H9 (cell line): Measurements from ENCODE around the gene RBM22. TPM values are rescaled to one million over a fixed set of nuclear protein-coding genes. Genes with fewer than 3 reads are reported as not detected.

Experiments
- DNase-seq: peaks from one replicate; pipeline ENCODE4 v3.0.0-alpha.2; 2017
- H2AFZ ChIP-seq: one replicate; pipeline ENCODE4 v1.6.1; 2013; ENCODE audit warnings: mild to moderate bottlenecking, low read length, control low read depth, moderate library complexity
- H2AK5ac ChIP-seq: 2 replicates; pipeline ENCODE4 v1.6.1; 2013; ENCODE audit warnings: low read length, control low read depth, mixed read lengths; ENCODE audit not compliant: insufficient read length
- H2BK120ac ChIP-seq: one replicate; pipeline ENCODE4 v1.6.1; 2013; ENCODE audit warnings: low read depth, mild to moderate bottlenecking, low read length, control low read depth, inconsistent platforms; ENCODE audit not compliant: poor library complexity, severe bottlenecking
- H2BK12ac ChIP-seq: 2 replicates; pipeline ENCODE4 v1.6.1; 2013; ENCODE audit warnings: low read length, control low read depth, mixed read lengths, low read depth; ENCODE audit not compliant: insufficient read length
- H2BK15ac ChIP-seq: 2 replicates; pipeline ENCODE4 v1.6.1; 2013; ENCODE audit warnings: low read depth, low read length, control low read depth
- H2BK20ac ChIP-seq: one replicate; pipeline ENCODE4 v1.6.1; 2013; ENCODE audit warnings: low read depth, mild to moderate bottlenecking, low read length, control low read depth, inconsistent platforms; ENCODE audit not compliant: poor library complexity, severe bottlenecking
- H2BK5ac ChIP-seq: 2 replicates; pipeline ENCODE4 v1.6.1; 2013; ENCODE audit warnings: low read length, control low read depth, mixed read lengths; ENCODE audit not compliant: insufficient read length
- H3K14ac ChIP-seq: 2 replicates; pipeline ENCODE4 v1.6.1; 2013; ENCODE audit warnings: low read length, control low read depth; ENCODE audit not compliant: insufficient read depth
- H3K18ac ChIP-seq: 2 replicates; pipeline ENCODE4 v1.6.1; 2013; ENCODE audit warnings: low read depth, mild to moderate bottlenecking, mixed read lengths, low read length, control low read depth; ENCODE audit not compliant: insufficient read length
- H3K23ac ChIP-seq: 2 replicates; pipeline ENCODE4 v1.6.1; 2013; ENCODE audit warnings: low read length, control low read depth, mixed read lengths, low read depth; ENCODE audit not compliant: insufficient read length
- H3K23me2 ChIP-seq: 2 replicates; pipeline ENCODE4 v1.6.1; 2013; ENCODE audit warnings: low read depth, mild to moderate bottlenecking, mixed read lengths, low read length, control low read depth; ENCODE audit not compliant: insufficient read length, poor library complexity, severe bottlenecking
- H3K27ac ChIP-seq: 2 replicates; pipeline ENCODE4 v1.5.1; 2013; ENCODE audit warnings: low read length, control low read depth, mixed read lengths, low read depth; ENCODE audit not compliant: insufficient read length
- H3K27me3 ChIP-seq: 2 replicates; pipeline ENCODE4 v1.6.1; 2013; ENCODE audit warnings: low read length, control low read depth, inconsistent platforms; ENCODE audit not compliant: insufficient read depth
- H3K4ac ChIP-seq: 2 replicates; pipeline ENCODE4 v1.6.1; 2013; ENCODE audit warnings: low read depth, mild to moderate bottlenecking, control low read depth, inconsistent platforms, low read length, moderate library complexity
- H3K4me1 ChIP-seq: 2 replicates; pipeline ENCODE4 v1.6.1; 2013; ENCODE audit warnings: low read length, control low read depth, inconsistent platforms; ENCODE audit not compliant: insufficient read depth
- H3K4me2 ChIP-seq: 2 replicates; pipeline ENCODE4 v1.6.1; 2013; ENCODE audit warnings: low read length, control low read depth, mixed read lengths; ENCODE audit not compliant: insufficient read length, insufficient read depth
- H3K56ac ChIP-seq: 2 replicates; pipeline ENCODE4 v1.6.1; 2013; ENCODE audit warnings: low read depth, mild to moderate bottlenecking, mixed read lengths, low read length, control low read depth; ENCODE audit not compliant: insufficient read length
- H3K79me1 ChIP-seq: 2 replicates; pipeline ENCODE4 v1.6.1; 2013; ENCODE audit warnings: low read depth, mild to moderate bottlenecking, moderate library complexity, low read length, control low read depth, inconsistent platforms; ENCODE audit not compliant: insufficient read depth, poor library complexity, severe bottlenecking
- H3K79me2 ChIP-seq: 2 replicates; pipeline ENCODE4 v1.6.1; 2013; ENCODE audit warnings: low read length, control low read depth, inconsistent platforms; ENCODE audit not compliant: insufficient read depth
- H3K9ac ChIP-seq: 2 replicates; pipeline ENCODE4 v1.6.1; 2013; ENCODE audit warnings: low read length, control low read depth, mixed read lengths; ENCODE audit not compliant: insufficient read length; ENCODE audit errors: extremely low read depth
- H3K9me3 ChIP-seq: one replicate; pipeline ENCODE4 v1.6.1; 2013; ENCODE audit warnings: low read depth, low read length, inconsistent platforms; ENCODE audit not compliant: control insufficient read depth
- H3T11ph ChIP-seq: one replicate; pipeline ENCODE4 v1.6.1; 2013; ENCODE audit warnings: mild to moderate bottlenecking, low read length, control low read depth, inconsistent platforms
- H4K20me1 ChIP-seq: one replicate; pipeline ENCODE4 v1.6.1; 2013; ENCODE audit not compliant: control insufficient read depth, insufficient read length, insufficient read depth
- H4K5ac ChIP-seq: 2 replicates; pipeline ENCODE4 v1.6.1; 2013; ENCODE audit warnings: low read depth, mild to moderate bottlenecking, mixed read lengths, low read length, control low read depth; ENCODE audit not compliant: insufficient read length
- H4K8ac ChIP-seq: replicated peaks from 2 replicates; pipeline ENCODE4 v1.6.1; 2013; ENCODE audit warnings: low read length, control low read depth, mixed read lengths, low read depth; ENCODE audit not compliant: insufficient read length
- H4K91ac ChIP-seq: 2 replicates; pipeline ENCODE4 v1.6.1; 2013; ENCODE audit warnings: low read depth, mild to moderate bottlenecking, moderate library complexity, mixed read lengths, low read length, control low read depth; ENCODE audit not compliant: insufficient read length
- H3K27ac Mint-ChIP-seq, 3 experiments: 2 replicates in 2 of 3; 3 replicates in 1 of 3; pipeline ENCODE4 v1.8.0; 2020 to 2021; ENCODE audit warnings: mixed read lengths in 3 of 3, mild to moderate bottlenecking in 1 of 3, moderate library complexity in 1 of 3
- H3K27me3 Mint-ChIP-seq: 2 replicates; pipeline ENCODE4 v1.8.0; 2021; ENCODE audit warnings: low read depth, mild to moderate bottlenecking, moderate library complexity, mixed read lengths
- H3K36me3 Mint-ChIP-seq, 3 experiments: 2 replicates in 2 of 3; 3 replicates in 1 of 3; pipeline ENCODE4 v1.8.0; 2020 to 2021; ENCODE audit warnings: low read depth in 3 of 3, mixed read lengths in 3 of 3; ENCODE audit not compliant: insufficient read depth in 1 of 3
- H3K4me1 Mint-ChIP-seq, 2 experiments: 2 replicates each; pipeline ENCODE4 v1.8.0; 2020; ENCODE audit warnings: mixed read lengths in 2 of 2
- H3K4me3 Mint-ChIP-seq, 2 experiments: 2 replicates in 1 of 2; 3 replicates in 1 of 2; pipeline ENCODE4 v1.8.0; 2020 to 2021; ENCODE audit warnings: mild to moderate bottlenecking in 2 of 2, mixed read lengths in 2 of 2, moderate library complexity in 1 of 2
- H3K9me3 Mint-ChIP-seq, 2 experiments: 2 replicates in 1 of 2; 3 replicates in 1 of 2; pipeline ENCODE4 v1.8.0; 2020; ENCODE audit warnings: mild to moderate bottlenecking in 2 of 2, mixed read lengths in 2 of 2, moderate library complexity in 1 of 2
- CTCF ChIP-seq: fragments of 200-600 bp; sonication (generic); conservative IDR thresholded peaks from 3 replicates; pipeline ENCODE4 v1.8.0; 2021; ENCODE audit warnings: antibody characterized with exemption, mild to moderate bottlenecking
- WGBS: extraction: QIAGEN DNeasy Blood & Tissue Kit; methylation state at CpG from one replicate; pipeline ENCODE4 v1.1.7; 2013; ENCODE audit warnings: missing lambda C conversion rate, low lambda C conversion rate, mixed read lengths; ENCODE audit not compliant: insufficient read length; ENCODE audit errors: extremely low coverage; 5-methylcytosine and 5-hydroxymethylcytosine counted together
- total RNA-seq: library from RNA; stranded (reverse); gene quantifications from 2 replicates; pipeline ENCODE4 v1.2.1, GENCODE V29; 2021

Gene RBM22
- total RNA-seq, 1 experiment from 2014 or later = 47.0 TPM

GRCh38 chr5:150690760-150691159 lies 10.1 kb downstream of the RBM22 start:
- H3K27me3 Mint-ChIP-seq = no peaks in the 10 kb centered on the region
- no peaks in the 10 kb centered on the region for H3K9me3 ChIP-seq
- H3K79me2 ChIP-seq = no peaks in the 10 kb centered on the region
- no peak overlapping the region for H4K91ac ChIP-seq
- no peak overlapping the region for H2BK5ac ChIP-seq
- H2BK15ac ChIP-seq = no peak overlapping the region
- H3K14ac ChIP-seq = no peak overlapping the region
- H3K4me1 ChIP-seq = no peaks in the 10 kb centered on the region
- no peak overlapping the region for H3K9ac ChIP-seq
- TF ChIP-seq CTCF = no peak
- H3K36me3 Mint-ChIP-seq = peaks cover 33 to 56% (median 51%) of the 10 kb centered on the region in 3 experiments; a peak in 6 of 7 replicates
- no peak overlapping the region for H2AK5ac ChIP-seq
- no peak overlapping the region for H3T11ph ChIP-seq
- no peaks in the 10 kb centered on the region for H3K23me2 ChIP-seq
- no peak overlapping the region for H4K8ac ChIP-seq
- H3K4ac ChIP-seq = no peak overlapping the region
- H3K4me3 Mint-ChIP-seq = no peak overlapping the region
- H2BK20ac ChIP-seq = no peak overlapping the region
- no peak overlapping the region for H4K5ac ChIP-seq
- H3K18ac ChIP-seq = no peak overlapping the region
- no peaks in the 10 kb centered on the region for H3K27me3 ChIP-seq
- H4K20me1 ChIP-seq = no peaks in the 10 kb centered on the region
- H3K23ac ChIP-seq = no peak overlapping the region
- H3K27ac Mint-ChIP-seq = peak overlapping the region; percentile 27 to 52 (median 30); a peak in 4 of 7 replicates
- H2AFZ ChIP-seq = no peak overlapping the region
- 100% methylated on average over 1 of the region's 6 CpGs for WGBS
- peaks cover 6 to 11% of the 10 kb centered on the region in 2 experiments for H3K4me1 Mint-ChIP-seq
- H3K9me3 Mint-ChIP-seq = no peaks in the 10 kb centered on the region
- no peak overlapping the region for H3K56ac ChIP-seq
- no peak overlapping the region for H2BK120ac ChIP-seq
- no peak overlapping the region for H2BK12ac ChIP-seq
- no peaks in the 10 kb centered on the region for H3K79me1 ChIP-seq
- no peak overlapping the region for H3K27ac ChIP-seq
- no peak overlapping the region for H3K4me2 ChIP-seq
- DNase-seq = no peak
